Retina (tissue), 1 donor: ENCODE results near the gene ZC3H7B.
"Not testable (repeated sequence)": the region's sequence is repeated elsewhere in the genome, so short reads cannot be mapped to it uniquely, and the experiment has no call there.

Experiments
- DNase-seq: peaks from one replicate; pipeline ENCODE4 v3.0.0-alpha.2; 2016

The ZC3H7B gene

GRCh38 chr22:41301085-41302020, at the start of gene ZC3H7B:
Gene ZC3H7B, plus strand, starts transcription at chr22:41301525. Its CDS starts 19,136 bp downstream, at chr22:41320661.
- DNase-seq, result peak; percentile 86

DNA sequence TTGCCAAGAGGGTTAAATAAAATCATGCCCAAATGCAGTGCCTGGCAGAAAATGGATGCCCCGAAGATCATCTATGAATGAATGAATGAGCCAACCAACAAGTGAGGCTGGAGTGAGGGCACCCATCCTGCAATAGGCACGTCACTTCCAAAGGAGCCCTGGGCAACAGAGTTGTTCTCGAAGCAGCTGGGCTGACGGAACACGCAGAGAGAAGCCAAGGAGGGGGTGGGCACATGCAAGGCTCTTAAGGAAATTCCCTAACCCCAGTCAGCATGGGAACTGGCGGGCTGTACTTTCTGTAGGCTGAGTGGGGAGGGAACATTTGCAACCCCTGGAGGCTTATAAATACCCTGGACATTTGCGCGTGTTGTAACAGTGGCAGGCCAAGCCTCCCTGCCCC, 49.0 kb upstream of the ZC3H7B start:
- no peak for DNase-seq

- no peak for DNase-seq
Observed at GRCh38 chr22:41254230-41254629, 47.1 kb upstream of the ZC3H7B start.

DNA sequence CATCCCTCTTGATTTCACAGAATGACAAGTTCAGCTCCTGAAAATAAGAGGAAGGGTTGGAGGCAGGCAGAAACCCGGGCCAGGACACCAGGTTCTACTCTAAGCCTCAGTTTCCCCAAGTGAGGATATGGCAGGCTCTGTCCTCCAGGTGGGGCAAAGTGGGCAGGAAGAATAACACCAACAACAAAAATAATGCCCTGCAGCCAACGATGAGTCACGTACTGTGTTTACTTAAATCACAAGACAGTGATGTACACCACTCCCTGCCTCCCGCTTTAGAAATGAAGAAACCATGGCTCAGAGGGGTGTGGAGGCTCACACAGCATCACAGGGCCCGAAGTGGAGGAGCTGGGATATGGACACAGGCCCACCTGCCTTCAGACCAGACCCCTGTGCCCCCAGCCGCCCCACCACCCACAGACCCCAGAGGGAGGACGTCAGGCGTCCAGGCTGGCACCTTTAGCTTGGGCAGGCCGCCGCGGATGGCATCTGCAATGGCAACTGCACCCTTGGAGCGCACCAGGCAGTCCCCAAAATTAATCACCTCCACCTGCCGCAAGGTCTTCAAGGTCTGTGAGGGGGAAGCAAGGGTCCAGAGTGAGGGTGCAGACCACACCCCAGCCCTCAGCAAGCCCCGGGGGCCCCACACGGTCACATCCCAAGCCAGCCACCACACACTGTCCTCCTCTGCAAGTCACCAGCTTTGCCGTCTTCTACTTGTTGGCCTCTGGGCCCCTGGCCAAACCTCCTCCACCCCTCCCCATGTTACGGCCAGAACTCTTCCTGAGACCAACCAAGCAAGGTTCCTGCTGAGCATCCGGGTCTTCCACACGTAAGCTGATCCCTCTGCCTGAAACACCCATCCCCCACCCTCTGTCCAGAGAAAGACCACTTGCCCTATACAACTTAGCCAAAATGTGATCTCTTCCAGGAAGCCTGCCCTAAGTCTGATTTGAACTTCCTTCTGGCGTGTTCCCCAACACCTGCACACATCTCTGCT, 44.8 kb upstream of the ZC3H7B start:
- no peak for DNase-seq

DNA sequence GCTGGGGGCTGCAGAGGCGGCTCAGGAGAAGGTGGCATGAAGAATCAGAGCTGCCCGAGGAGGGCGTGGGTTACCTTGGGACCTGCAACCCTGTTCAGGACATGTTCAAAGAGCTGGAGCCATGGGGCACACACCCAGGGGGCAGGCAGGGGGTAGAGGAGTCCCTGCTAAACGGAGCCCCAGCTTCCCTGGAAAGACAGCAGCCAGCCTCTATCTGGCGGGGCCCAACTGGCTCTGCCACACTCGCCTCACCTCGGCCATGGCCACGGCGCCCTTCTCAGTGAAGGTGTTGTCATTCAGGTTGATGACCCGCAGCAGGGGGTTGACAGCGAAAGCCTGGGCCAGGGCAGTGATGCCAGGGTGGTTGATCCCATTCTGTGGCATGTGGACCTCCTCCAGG, 43.6 kb upstream of the ZC3H7B start:
- no peak for DNase-seq

DNA sequence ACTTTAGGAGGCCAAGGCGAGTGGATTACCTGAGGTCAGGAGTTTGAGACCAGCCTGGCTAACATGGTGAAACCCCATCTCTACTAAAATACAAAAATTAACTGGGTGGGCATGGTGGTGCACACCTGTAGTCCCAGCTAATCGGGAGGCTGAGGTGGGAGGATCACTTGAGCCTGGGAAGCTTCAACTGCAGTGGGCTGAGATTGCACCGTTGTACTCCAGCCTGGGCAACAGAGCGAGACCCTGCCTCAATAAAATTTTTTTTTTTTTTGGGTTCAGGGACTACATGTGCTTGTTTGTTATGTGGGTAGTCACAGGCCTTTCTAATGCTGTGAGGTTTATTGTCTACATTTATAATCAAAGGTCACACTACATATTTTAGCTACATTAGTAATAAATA, 41.6 kb upstream of the ZC3H7B start:
- DNase-seq, result not testable (repeated sequence)

DNA sequence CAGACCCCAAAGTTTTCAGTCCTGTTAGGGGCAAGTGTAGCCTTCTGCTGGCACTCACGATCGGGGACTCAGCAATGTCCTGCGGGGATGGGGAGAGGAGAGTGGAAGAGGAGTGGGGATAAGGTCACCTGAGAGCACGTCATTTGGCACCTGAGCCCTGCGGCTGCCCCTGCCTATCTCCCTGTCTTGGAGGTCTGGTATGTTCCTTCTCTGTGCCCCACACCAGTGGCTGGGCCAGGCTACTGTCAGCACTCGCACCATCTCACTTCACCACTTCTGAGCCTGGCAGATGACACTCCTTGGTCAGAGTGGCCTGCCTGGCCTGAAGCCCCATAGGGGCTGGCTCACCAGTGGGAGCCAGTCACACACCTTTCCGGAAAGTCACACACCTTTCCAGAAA, 40.5 kb upstream of the ZC3H7B start:
- DNase-seq, result no peak

- no peak for DNase-seq
Observed at GRCh38 chr22:41261541-41262249, 39.6 kb upstream of the ZC3H7B start.

- DNase-seq, result no peak
Observed at GRCh38 chr22:41262250-41262765, 39.0 kb upstream of the ZC3H7B start.

GRCh38 chr22:41263704-41264103, 37.6 kb upstream of the ZC3H7B start:
- DNase-seq, result no peak

GRCh38 chr22:41264408-41264941, 36.9 kb upstream of the ZC3H7B start:
- DNase-seq, result no peak

GRCh38 chr22:41267958-41268357, 33.4 kb upstream of the ZC3H7B start:
- no peak for DNase-seq

GRCh38 chr22:41271787-41272186, 29.5 kb upstream of the ZC3H7B start:
- no peak for DNase-seq

DNA sequence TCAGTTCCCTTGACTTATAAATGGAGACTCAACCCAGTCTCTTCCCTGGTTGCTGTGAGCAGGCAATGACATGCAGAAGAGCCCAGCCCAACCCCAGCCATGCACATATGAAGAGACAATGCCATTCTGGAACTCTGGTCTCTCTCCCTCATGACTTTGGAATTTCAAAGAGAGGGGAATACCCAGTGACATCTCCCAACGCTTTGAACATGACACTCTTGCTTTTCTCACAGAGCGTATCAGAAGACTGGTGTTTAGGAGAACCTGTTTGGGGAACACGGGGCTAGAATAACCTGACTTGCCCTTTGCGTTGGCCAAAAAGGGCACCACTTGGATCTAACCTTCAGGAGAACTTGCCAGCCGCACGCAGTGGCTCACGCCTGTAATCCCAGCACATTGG, 28.2 kb upstream of the ZC3H7B start:
- no peak for DNase-seq

GRCh38 chr22:41274856-41275255, 26.5 kb upstream of the ZC3H7B start:
- no peak for DNase-seq

- DNase-seq, result no peak
Observed at GRCh38 chr22:41280065-41280464, 21.3 kb upstream of the ZC3H7B start.

- DNase-seq, result no peak
Observed at GRCh38 chr22:41280854-41281253, 20.5 kb upstream of the ZC3H7B start.

DNA sequence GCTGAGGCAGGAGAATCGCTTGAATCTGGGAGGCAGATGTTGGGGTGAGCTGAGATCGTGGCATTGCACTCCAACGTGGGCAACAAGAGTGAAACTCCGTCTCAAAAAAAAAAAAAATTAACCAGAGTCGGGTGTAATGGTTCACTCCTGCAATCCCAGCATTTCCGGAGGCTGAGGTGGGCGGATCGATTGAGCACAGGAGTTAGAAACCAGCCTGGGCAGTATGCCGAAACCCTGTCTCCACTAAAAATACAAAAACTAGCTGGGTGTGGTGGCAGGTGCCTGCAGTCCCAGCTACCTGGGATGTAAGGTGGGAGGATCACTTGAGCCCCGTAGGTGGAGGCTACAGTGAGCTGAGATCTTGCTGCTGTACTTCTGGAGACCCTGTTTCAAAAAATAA, 16.9 kb upstream of the ZC3H7B start:
- no peak for DNase-seq

DNA sequence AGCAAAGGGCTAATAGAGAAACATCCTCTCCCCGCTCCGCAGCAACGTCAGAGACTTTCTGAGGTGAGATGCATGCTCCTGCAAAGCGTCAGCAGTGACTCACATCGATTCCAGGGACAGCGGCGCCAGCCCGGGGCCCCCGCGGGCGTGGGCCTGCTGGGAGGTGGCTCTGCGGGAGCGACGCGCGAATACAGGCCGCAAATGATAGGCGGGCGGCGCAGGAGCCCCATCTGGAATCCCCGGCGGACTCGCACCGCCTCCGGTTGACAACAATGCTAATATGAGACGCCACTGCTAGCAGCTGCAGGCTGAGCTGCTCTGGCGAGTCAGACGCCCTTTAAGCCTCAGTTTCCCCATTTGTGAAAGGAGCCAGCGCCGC, 15.9 kb upstream of the ZC3H7B start:
- peak; percentile 77 for DNase-seq

GRCh38 chr22:41285820-41286638, 15.3 kb upstream of the ZC3H7B start, which contains the start of gene RANGAP1:
Gene RANGAP1, minus strand, starts transcription at chr22:41286187. Its CDS starts 5,143 bp downstream, at chr22:41281044.
- DNase-seq, result peak; percentile 99

DNA sequence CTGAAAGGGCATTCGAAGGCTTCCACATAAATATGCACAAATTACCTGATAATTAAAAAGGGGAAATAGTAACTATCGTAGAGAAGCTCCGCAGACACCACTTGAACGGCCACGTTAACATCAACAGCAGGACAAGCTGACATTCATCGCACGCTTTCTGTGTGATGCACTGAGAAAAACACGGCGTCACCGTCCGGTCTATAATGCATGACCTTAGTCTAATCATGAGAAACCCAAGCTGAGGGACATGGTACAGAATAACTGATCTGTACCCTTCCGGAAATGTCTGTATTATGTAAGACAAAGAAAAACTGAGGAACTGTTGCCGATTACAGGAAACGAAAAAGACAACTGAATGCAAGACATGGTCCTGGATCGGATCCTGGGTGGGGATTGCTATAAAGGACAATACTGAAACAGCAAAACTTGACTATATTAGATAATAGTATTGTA, 14.7 kb upstream of the ZC3H7B start:
- no peak for DNase-seq
